ENCODE data around the gene PGGHG.

PGGHG gene

GRCh38 chr11:288478-289397, at the start of gene PGGHG:
Gene PGGHG, plus strand, starts transcription at chr11:289126. Its CDS starts 691 bp downstream, at chr11:289817.
- no peak within 1 kb of the TSS for H3K27ac ChIP-seq
- DNase-seq (ENCODE audit: low read depth, low spot score): no peak

- DNase-seq (ENCODE audit: low read depth, low spot score): no peak
- no peak overlapping the region for H3K27ac ChIP-seq
Observed at GRCh38 chr11:240315-240714, 48.6 kb upstream of the PGGHG start.

DNA sequence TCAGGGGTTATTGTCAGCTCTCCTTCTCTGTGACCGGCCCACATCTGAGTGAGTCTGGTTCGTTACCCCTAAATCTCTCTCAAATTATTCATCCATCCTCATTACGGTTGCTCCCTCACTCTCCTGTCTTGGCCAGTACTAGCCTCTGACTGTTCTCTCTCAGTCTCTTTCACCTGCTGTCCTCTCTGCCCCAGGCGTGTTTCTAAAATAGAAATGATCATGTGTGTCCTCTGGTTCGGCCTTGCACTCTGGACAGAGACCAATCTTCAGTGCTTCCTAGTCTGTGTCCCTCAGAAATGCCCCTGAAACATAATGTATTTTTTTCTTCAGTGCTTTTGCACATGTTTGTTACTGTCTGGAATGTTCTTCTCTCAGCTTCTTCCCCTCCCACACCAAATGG, 47.3 kb upstream of the PGGHG start:
- H3K27ac ChIP-seq: no peak overlapping the region

DNA sequence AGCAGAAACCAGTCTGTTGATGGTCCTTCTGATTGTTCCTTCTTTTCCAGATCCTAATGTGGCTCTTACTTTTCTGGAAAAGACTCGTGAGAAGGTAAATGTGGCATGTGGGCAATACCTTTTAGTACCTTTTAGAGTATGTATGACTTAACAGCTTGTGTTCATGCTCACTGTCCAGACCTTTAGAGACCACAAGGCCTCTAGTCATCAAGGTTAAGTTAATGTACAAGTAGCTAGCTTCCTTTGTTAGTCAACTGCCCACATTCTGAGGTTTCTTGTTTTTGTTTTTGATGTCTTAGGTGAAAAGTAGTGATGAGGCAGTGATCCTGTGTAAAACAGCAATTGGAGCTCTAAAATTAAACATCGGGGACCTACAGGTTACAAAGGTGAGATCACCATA, 44.5 kb upstream of the PGGHG start:
- DNase-seq (ENCODE audit: low read depth, low spot score): no peak
- no peak overlapping the region for H3K27ac ChIP-seq

More for the DNA sequence above, 47.3 kb upstream of the PGGHG start:
- DNase-seq (ENCODE audit: low read depth, low spot score): no peak

DNA sequence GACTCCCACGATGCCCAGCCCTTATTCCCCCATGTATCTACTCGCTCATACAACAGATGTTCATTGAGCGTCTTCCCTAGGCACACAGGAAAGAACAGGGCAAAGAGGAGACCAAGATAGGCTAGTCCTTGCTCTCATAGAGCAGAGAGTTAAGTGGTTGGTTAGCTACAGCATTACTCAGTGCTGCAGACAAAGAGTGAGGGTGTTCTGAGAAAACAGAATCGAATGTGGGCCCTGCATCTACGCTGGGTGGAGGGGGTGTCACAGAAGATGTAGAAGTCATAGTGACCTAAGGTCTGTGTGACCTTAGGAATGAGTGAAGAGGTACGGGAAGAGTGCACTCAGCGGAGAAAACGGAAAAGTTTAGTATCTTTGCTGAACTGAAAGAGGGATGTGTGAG, 39.9 kb upstream of the PGGHG start:
- no peak for DNase-seq (ENCODE audit: low read depth, low spot score)
- no peak overlapping the region for H3K27ac ChIP-seq

GRCh38 chr11:250274-250673, 38.7 kb upstream of the PGGHG start:
- H3K27ac ChIP-seq: no peak overlapping the region
- no peak for DNase-seq (ENCODE audit: low read depth, low spot score)

GRCh38 chr11:250740-251299, 38.1 kb upstream of the PGGHG start:
- no peak for DNase-seq (ENCODE audit: low read depth, low spot score)
- H3K27ac ChIP-seq: no peak overlapping the region

DNA sequence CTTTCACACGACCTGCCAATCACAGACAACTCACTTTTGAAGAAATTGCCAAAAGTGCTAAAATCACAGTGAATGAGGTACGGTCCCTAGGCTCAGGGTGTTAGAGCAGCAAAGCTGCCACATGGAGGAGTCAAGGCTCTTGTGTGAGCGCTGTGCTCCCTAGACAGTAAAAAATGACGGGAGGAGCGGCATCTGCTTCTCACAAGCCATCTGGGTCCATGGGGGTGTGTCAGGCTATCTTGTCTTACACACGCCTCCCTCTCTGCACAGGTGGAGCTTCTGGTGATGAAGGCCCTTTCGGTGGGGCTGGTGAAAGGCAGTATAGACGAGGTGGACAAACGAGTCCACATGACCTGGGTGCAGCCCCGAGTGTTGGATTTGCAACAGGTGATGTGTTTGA, 37.4 kb upstream of the PGGHG start:
- DNase-seq (ENCODE audit: low read depth, low spot score): no peak
- no peak overlapping the region for H3K27ac ChIP-seq

- no peak for DNase-seq (ENCODE audit: low read depth, low spot score)
Observed at GRCh38 chr11:252666-253065, 36.3 kb upstream of the PGGHG start.

DNA sequence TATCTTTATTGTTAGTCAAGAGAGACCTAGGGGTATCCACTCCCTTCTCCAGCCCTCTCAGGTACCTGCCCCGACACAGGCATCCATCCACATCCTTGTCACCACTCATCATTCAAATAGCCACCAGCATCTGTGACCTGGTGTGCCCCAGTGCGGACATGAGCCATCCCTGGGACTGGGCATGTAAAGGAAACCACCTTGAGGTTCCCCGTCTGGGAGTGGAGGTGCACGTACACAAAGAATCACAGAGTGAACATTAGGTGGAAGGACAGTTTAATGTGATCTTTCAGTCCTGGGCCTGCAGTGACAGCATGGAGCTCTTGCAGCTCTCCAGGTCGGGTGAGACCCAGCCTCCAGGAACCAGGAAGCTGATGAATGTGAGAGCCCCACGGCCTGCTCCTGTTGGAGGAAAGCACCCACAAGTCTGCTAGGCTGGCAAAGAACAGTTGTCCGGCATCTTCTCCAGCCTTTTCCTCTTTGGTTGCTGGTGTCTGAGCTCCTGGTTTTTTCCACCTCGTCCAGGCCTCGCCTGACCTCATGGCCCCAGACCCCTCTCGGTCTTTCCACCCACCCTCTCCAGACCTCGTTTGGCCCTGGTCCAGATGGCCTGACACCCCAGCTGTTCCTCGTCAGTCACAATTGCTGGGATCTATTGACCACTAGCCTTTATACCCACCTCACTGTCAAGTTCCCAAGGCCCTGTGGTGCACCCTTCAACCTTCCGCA, 35.6 kb upstream of the PGGHG start:
- no peak overlapping the region for H3K27ac ChIP-seq
- no peak for DNase-seq (ENCODE audit: low read depth, low spot score)

More at GRCh38 chr11:252666-253065, 36.3 kb upstream of the PGGHG start:
- H3K27ac ChIP-seq: no peak overlapping the region

DNA sequence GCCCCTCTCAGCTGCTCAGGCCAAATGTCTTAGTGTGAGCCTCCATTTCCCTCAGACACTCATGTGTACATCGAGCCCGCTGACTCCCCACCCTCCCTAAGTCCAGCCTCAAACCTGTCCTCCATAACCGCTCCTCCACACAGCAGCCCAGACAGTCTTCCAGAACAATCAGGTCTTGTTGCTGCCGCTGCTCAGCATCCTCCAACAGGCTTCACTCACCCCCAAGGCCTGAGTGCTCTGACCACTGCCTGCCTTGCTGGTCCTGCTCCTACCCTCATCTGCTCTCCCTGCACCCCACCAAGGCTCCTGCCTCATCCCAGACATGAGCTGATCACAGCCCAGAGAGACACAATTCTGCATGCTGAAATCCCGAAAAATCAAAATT, 35.0 kb upstream of the PGGHG start:
- H3K27ac ChIP-seq: no peak overlapping the region
- DNase-seq (ENCODE audit: low read depth, low spot score): no peak

- H3K27ac ChIP-seq: no peak overlapping the region
- DNase-seq (ENCODE audit: low read depth, low spot score): no peak
Observed at GRCh38 chr11:255176-255575, 33.8 kb upstream of the PGGHG start.

DNA sequence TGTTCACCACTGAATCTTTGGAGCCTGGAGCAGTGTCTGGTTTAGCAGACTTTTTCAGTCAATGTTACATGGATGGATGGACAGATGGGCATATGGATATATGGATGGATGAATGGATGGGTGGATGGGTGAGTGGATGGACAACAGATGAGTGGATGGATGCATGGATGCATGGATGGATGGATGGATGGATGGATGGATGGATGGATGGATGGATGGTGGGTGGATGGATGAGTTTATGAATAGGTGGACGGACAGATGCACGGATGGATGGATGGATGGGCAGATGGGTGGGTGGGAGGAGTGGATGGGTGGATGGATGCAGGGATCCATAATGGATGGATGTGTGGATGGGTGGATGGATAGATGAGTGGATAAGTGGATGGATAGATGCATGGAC, 33.1 kb upstream of the PGGHG start:
- DNase-seq (ENCODE audit: low read depth, low spot score): no peak
- no peak overlapping the region for H3K27ac ChIP-seq

GRCh38 chr11:256952-257737, 31.8 kb upstream of the PGGHG start:
- no peak for DNase-seq (ENCODE audit: low read depth, low spot score)
- no peak overlapping the region for H3K27ac ChIP-seq

DNA sequence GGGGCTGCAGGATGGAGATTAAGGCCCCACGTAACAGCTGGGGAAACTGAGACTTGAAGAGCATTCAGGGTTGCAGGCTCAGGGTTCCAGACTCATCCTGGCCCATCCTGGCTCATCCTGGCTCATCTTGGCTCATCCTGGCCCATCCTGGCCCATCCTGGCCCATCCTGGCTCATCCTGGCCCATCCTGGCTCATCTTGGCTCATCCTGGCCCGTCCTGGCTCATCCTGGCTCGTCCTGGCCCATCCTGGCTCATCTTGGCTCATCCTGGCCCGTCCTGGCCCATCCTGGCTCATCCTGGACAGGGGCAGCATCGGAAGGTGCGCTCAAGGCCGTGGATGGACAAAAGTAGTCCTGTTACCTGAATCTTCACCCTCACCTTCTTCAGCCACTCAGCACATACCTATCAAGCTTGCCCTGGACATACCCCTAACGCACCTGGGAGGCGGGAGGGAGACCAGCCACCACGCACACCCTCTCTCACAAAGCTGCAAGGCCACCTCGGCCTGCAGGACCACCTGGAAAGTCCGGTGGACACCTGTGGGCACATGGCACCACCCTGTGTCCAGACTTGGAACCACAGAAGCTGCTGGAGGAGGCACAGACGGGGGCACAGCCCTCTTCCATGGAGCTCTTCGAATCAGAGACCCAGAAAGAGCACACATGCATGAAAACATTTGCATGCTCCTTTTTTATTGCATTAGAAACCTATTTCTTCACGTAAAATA, 31.0 kb upstream of the PGGHG start:
- no peak for DNase-seq (ENCODE audit: low read depth, low spot score)
- H3K27ac ChIP-seq: no peak overlapping the region

GRCh38 chr11:259413-259812, 29.5 kb upstream of the PGGHG start:
- DNase-seq (ENCODE audit: low read depth, low spot score): no peak
- no peak overlapping the region for H3K27ac ChIP-seq

DNA sequence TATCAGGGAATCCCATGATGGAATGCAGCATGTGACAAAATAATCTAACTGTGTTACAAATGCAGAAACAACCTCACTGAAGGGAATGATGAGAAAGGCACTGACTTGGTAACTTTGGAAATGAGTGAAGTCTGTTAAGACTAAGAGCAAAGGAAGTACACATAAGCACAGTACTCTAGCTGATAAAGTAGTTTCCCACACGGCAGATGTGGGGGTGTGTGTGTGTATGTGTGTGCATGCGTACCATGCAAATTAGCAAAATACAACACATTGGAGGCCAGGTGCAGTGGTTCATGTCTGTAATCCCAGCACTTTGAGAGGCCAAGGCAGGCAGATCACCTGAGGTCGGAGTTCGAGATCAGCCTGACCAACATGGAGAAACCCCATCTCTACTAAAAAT, 27.3 kb upstream of the PGGHG start:
- no peak for DNase-seq (ENCODE audit: low read depth, low spot score)

GRCh38 chr11:266676-267439, 22.1 kb upstream of the PGGHG start:
- no peak for DNase-seq (ENCODE audit: low read depth, low spot score)
- H3K27ac ChIP-seq: no peak overlapping the region

More for the DNA sequence above, 27.3 kb upstream of the PGGHG start:
- H3K27ac ChIP-seq: no peak overlapping the region

DNA sequence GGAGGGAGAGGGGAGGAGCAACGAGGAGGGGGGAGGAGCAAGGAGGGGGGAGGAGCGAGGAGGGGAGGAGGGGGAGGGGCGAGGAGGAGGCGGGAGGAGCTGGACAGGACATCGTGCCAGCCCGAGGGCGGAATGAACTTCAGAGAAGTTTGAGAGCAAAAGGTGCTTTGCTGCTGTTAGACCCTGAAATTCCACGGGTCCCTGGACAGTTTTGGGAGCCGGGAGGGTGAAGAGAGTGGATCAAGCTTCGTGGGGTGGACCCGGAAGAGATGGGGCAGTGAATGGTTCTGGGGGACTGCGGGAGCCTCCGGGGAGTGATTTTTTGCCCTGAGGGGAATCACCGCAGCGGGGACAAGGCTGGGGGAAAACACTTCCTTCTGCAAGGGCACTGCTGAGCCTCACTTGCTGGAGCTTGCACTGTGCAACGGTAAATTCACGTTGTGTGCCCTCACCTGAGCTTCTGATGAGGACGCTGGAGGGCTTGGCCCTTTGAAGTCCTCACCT, 21.4 kb upstream of the PGGHG start:
- DNase-seq (ENCODE audit: low read depth, low spot score): no peak
- H3K27ac ChIP-seq: no peak overlapping the region

All from epithelial cell of prostate (primary cell).